WERI-Rb-1 (cell line): ENCODE measurements around the gene ACACA.

Experiments
- DNase-seq: peaks from one replicate; pipeline ENCODE4 v3.0.0-alpha.2; 2020
- H3K27ac ChIP-seq: fragments of 250-450 bp; sonication (Bioruptor Pico); 2 replicates; pipeline ENCODE4 v1.5.1; 2020; ENCODE audit warnings: mild to moderate bottlenecking, moderate library complexity
- H3K27me3 ChIP-seq: fragments of 250-450 bp; sonication (Bioruptor Pico); 2 replicates; pipeline ENCODE4 v1.5.1; 2021; ENCODE audit warnings: mild to moderate bottlenecking, low read depth, moderate library complexity; ENCODE audit not compliant: insufficient read depth, severe bottlenecking
- H3K36me3 ChIP-seq: fragments of 250-450 bp; sonication (Bioruptor Pico); 2 replicates; pipeline ENCODE4 v1.5.1; 2020; ENCODE audit warnings: mild to moderate bottlenecking, moderate library complexity
- H3K4me3 ChIP-seq: 2 replicates; pipeline ENCODE4 v1.5.1; 2011; ENCODE audit warnings: low read depth, mild to moderate bottlenecking, control low read depth, low read length
- H3K9me3 ChIP-seq: fragments of 250-450 bp; sonication (Bioruptor Pico); 2 replicates; pipeline ENCODE4 v1.5.1; 2021; ENCODE audit warnings: mild to moderate bottlenecking, moderate library complexity; ENCODE audit not compliant: severe bottlenecking
- TF ChIP-seq, protein P1 (sequence below): IDR thresholded peaks from 2 replicates; pipeline ENCODE4 v1.5.1; 2011; ENCODE audit warnings: low read depth, mild to moderate bottlenecking, control low read depth, inconsistent platforms, low read length

Gene ACACA

DNA sequence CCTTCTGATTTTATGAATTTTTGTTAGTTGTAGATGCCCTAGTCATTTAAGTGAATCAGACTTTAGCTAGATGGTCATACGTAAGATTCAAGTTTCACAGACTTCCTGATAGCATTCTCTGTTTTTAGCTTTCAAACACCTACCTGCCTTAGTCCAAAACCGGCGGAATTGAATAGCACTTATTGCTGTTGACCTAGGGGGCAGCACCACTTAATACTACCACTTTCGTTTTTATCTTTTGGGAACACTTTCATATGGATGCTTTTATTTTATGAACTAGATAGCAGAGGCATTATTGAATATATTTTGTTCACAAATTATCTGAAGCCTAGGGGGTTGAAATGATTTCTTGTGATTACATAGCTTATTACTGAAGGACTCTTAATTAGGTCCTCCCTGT, 31.5 kb upstream of the ACACA start:
- Histone ChIP-seq H3K27me3 (no peaks in the 10 kb centered on the region), H3K27ac (no peak overlapping the region), H3K4me3 (no peak overlapping the region), H3K9me3 (no peaks in the 10 kb centered on the region), H3K36me3 (peaks cover 44% of the 10 kb centered on the region)
- TF ChIP-seq, protein P1, sequence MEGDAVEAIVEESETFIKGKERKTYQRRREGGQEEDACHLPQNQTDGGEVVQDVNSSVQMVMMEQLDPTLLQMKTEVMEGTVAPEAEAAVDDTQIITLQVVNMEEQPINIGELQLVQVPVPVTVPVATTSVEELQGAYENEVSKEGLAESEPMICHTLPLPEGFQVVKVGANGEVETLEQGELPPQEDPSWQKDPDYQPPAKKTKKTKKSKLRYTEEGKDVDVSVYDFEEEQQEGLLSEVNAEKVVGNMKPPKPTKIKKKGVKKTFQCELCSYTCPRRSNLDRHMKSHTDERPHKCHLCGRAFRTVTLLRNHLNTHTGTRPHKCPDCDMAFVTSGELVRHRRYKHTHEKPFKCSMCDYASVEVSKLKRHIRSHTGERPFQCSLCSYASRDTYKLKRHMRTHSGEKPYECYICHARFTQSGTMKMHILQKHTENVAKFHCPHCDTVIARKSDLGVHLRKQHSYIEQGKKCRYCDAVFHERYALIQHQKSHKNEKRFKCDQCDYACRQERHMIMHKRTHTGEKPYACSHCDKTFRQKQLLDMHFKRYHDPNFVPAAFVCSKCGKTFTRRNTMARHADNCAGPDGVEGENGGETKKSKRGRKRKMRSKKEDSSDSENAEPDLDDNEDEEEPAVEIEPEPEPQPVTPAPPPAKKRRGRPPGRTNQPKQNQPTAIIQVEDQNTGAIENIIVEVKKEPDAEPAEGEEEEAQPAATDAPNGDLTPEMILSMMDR, result no peak
- no peak for DNase-seq

DNA sequence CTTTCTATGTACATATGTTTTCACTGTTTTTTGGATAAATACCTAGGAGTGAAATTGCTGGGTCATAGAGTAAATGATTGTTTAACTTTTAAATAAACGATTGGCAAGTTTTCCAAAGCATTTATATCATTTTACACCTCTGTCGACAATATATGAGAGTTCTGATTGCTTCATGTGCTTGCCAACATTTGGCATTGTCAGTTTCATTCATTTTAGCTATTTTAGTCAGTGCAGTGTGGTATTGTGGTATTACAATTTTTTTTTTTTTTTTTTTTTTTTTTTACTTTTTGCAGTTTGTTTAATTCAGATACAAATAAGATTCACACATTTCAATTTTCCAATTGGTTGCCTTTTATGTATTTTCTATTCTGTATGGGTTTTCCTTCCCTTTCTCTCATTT, 26.0 kb upstream of the ACACA start:
- Histone ChIP-seq H3K27me3 (no peaks in the 10 kb centered on the region), H3K4me3 (no peak overlapping the region), H3K27ac (no peak overlapping the region), H3K9me3 (no peaks in the 10 kb centered on the region), H3K36me3 (peaks cover 37% of the 10 kb centered on the region)
- no peak for DNase-seq
- TF ChIP-seq, protein P1, result no peak

DNA sequence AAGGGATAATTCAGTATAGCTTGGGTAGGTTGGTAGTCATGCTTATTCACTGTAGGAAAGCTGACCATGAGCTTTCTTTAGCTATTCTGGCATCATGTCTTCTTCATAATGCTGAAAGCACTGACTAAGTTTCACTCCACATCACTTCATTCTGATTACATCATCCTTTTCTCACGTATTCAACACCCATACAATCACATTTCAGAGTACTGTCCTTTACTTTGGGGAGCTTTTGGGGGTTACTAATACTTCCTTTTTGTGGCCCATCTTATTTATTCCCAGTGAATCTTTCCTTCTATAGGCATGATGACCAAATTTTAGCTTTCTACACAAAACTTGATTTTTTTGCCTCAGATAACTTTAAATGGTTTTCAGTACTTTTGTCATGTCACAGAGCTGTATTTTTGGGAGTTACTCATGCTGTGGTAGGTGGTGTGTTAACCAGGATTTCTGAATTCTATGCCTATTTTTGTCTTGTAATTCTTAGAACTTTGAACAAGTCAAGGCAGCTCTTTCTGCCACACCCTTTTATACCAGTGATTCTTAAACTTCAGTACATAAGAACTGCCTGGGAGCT, 23.5 kb upstream of the ACACA start:
- no peak overlapping the region for H3K27ac ChIP-seq

DNA sequence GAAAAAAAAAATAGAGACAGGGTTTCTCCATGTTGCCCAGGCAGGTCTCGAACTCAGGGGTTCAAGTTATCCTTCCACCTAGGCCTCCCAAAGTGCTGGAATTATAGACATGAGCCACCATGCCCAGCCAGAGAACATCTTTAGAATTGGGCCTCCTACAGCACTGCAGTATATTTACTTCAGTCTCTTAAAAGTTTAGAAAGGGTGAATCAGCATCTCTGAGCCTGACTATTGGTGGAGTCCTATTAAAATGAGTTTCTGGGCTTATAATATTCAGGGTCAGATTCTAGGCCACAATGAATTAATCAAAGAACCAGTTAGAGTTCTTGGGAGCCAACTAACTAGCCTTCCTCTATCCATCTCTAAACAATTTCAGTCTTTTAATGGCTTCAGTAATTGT, 22.8 kb upstream of the ACACA start:
- Histone ChIP-seq H3K36me3 (peaks cover 61% of the 10 kb centered on the region), H3K27ac (no peak overlapping the region)

More for the DNA sequence above, 23.5 kb upstream of the ACACA start:
- H3K4me3 ChIP-seq, result no peak overlapping the region
- H3K27me3 ChIP-seq, result no peaks in the 10 kb centered on the region
- no peak for DNase-seq
- TF ChIP-seq, protein P1, result no peak
- H3K9me3 ChIP-seq, result no peaks in the 10 kb centered on the region
- peaks cover 55% of the 10 kb centered on the region for H3K36me3 ChIP-seq

DNA sequence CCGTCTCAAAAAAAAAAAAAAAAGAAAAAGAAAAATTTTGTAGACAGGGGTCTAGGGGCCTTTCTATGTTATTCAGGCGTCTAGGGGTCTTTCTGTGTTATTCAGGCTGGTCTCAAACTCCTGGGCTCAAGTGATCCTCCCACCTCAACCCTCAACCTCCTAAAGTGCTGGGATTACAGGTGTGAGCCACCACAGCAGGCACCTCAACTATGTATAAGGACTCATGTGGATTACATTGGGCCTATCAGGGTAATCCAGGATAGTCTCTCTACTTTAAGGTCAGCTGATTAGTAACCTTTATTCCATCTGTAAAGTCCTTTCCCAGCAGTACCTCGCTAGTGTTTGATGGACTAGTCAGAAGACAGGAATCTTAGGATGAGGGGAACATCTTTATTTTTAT, 22.4 kb upstream of the ACACA start:
- TF ChIP-seq, protein P1, result no peak
- Histone ChIP-seq H3K27me3 (no peaks in the 10 kb centered on the region), H3K4me3 (no peak overlapping the region), H3K36me3 (peaks cover 62% of the 10 kb centered on the region), H3K27ac (no peak overlapping the region), H3K9me3 (no peaks in the 10 kb centered on the region)
- no peak for DNase-seq

More for the DNA sequence above, 22.8 kb upstream of the ACACA start:
- TF ChIP-seq, protein P1, result no peak
- Histone ChIP-seq H3K4me3 (no peak overlapping the region), H3K27me3 (no peaks in the 10 kb centered on the region), H3K9me3 (no peaks in the 10 kb centered on the region)
- no peak for DNase-seq

DNA sequence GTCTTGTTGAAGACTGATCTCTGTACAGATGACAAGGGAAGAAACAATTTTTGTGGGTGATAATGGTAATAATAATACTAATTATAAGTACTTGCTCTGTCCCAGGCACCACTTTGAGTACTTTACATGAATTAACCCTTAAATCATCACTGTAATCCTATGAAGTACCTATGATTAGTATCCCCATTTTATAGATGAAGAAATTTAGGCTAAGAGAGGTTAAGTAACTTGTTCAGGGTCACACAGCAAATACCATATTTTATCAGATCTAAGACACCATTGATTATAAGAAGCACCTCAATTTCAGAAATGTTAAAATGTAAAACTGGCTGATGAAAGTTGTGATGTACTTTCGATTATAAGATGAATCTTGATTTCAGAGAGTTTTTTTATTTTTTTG, 18.6 kb upstream of the ACACA start:
- no peak for DNase-seq
- TF ChIP-seq, protein P1, result no peak
- H3K36me3 ChIP-seq, result peaks cover 62% of the 10 kb centered on the region

More for the DNA sequence above, 18.6 kb upstream of the ACACA start:
- no peak overlapping the region for H3K4me3 ChIP-seq
- H3K27ac ChIP-seq, result no peak overlapping the region
- no peaks in the 10 kb centered on the region for H3K9me3 ChIP-seq
- no peaks in the 10 kb centered on the region for H3K27me3 ChIP-seq
